K562 (cell line): ENCODE data around the gene UBE2H. TPM values are rescaled to one million over a fixed set of nuclear protein-coding genes. Genes with fewer than 3 reads are reported as not detected.

ENCODE experiments used
- CBX8 ChIP-seq: fragments of 200-600 bp; sonication (generic); IDR thresholded peaks from 2 replicates; pipeline ENCODE4 v1.6.1; 2012; ENCODE audit warnings: borderline replicate concordance, mixed run types, low read depth, mild to moderate bottlenecking, moderate library complexity, mixed read lengths, low read length, control low read depth, inconsistent platforms; ENCODE audit not compliant: poor library complexity, severe bottlenecking; ENCODE audit errors: extremely low read depth
- DEAF1 ChIP-seq: fragments of 450-650 bp; formaldehyde crosslinking; IDR thresholded peaks from 2 replicates; pipeline ENCODE4 v1.4.0; 2020; ENCODE audit warnings: mild to moderate bottlenecking, moderate library complexity
- HSF4 ChIP-seq: fragments of 250-450 bp; sonication (Bioruptor Pico); IDR thresholded peaks from 2 replicates; pipeline ENCODE4 v2.1.2; 2022; ENCODE audit warnings: mild to moderate bottlenecking, moderate library complexity, borderline replicate concordance
- NRF1 ChIP-seq, 2 experiments: fragments of 450-650 bp; IDR thresholded peaks in 1 of 2; conservative IDR thresholded peaks in 1 of 2; 2 replicates each; pipeline ENCODE4 v1.6.1; 2014; ENCODE audit warnings: mild to moderate bottlenecking in 2 of 2
- PCBP2 ChIP-seq: fragments of 200-400 bp; formaldehyde crosslinking; IDR thresholded peaks from 2 replicates; pipeline ENCODE4 v1.6.1; 2018; ENCODE audit warnings: low read length, low read depth, mild to moderate bottlenecking, moderate library complexity; ENCODE audit not compliant: poor library complexity, severe bottlenecking
- PPARD ChIP-seq: fragments of 250-450 bp; sonication (Bioruptor Pico); IDR thresholded peaks from 2 replicates; pipeline ENCODE4 v1.8.0; 2022; ENCODE audit warnings: inconsistent platforms, mild to moderate bottlenecking, moderate library complexity
- RBM22 ChIP-seq: fragments of 200-400 bp; formaldehyde crosslinking; IDR thresholded peaks from 2 replicates; pipeline ENCODE4 v1.6.1; 2018; ENCODE audit warnings: low read length, low read depth; ENCODE audit not compliant: poor library complexity, severe bottlenecking
- RREB1 ChIP-seq: fragments of 250-450 bp; sonication (Bioruptor Pico); IDR thresholded peaks from 2 replicates; pipeline ENCODE4 v1.4.0; 2020
- SOX6 ChIP-seq: fragments of 450-650 bp; IDR thresholded peaks from 2 replicates; pipeline ENCODE4 v1.6.1; 2014; ENCODE audit warnings: mild to moderate bottlenecking
- SRF ChIP-seq, 2 experiments: fragments of 250-450, 450-650 bp in 1 of 2; sonication (Bioruptor Pico) in 1 of 2; sonication (generic) in 1 of 2; formaldehyde crosslinking; IDR thresholded peaks; 2 replicates each; pipeline versions ENCODE4 v1.5.0 to v1.5.1; 2020 to 2022; ENCODE audit warnings: mild to moderate bottlenecking in 1 of 2, missing genetic modification reagents in 1 of 2
- TCF7 ChIP-seq: sonication (generic); IDR thresholded peaks from 2 replicates; pipeline ENCODE4 v1.6.1; 2016; ENCODE audit warnings: antibody characterized with exemption, borderline replicate concordance
- TCF7L2 ChIP-seq: fragments of 150-350 bp; IDR thresholded peaks from 2 replicates; pipeline ENCODE4 v1.6.1; 2016; ENCODE audit warnings: low read depth, mild to moderate bottlenecking, low read length, moderate library complexity
- ZBTB1 ChIP-seq: sonication (generic); formaldehyde crosslinking; IDR thresholded peaks from 2 replicates; pipeline ENCODE4 v1.8.1; 2023; ENCODE audit warnings: missing genetic modification reagents, low read depth, mild to moderate bottlenecking, borderline replicate concordance
- ZBTB7A ChIP-seq: IDR thresholded peaks from 2 replicates; pipeline ENCODE4 v1.6.1; 2011; ENCODE audit warnings: low read depth, mild to moderate bottlenecking, low read length, moderate library complexity, borderline replicate concordance; ENCODE audit not compliant: control insufficient read depth
- ZNF174 ChIP-seq: fragments of 250-450 bp; sonication (Bioruptor Pico); IDR thresholded peaks from 2 replicates; pipeline ENCODE4 v1.4.0; 2020; ENCODE audit warnings: mild to moderate bottlenecking
- ZNF512 ChIP-seq: IDR thresholded peaks from 2 replicates; pipeline ENCODE4 v1.6.1; 2016; ENCODE audit warnings: missing genetic modification characterization, missing compliant biosample characterization
- ZNF75A ChIP-seq: fragments of 450-650 bp; formaldehyde crosslinking; IDR thresholded peaks from 2 replicates; pipeline ENCODE4 v1.4.0; 2020; ENCODE audit warnings: mild to moderate bottlenecking
- polyA plus RNA-seq, 8 experiments: library from polyadenylated mRNA; depleted of rRNA in 4 of 8; stranded (reverse) in 5 of 8; unstranded in 3 of 8; fragments of >200 nt; fragmentation: Nextera tagmentation in 2 of 8; fragmentation: Illumina TruSeq in 1 of 8; extraction: Ambion mirVana in 2 of 8; extraction: Trizol in 1 of 8; gene quantifications; 2 replicates each; pipeline versions ENCODE4 v1.2.1 to v1.2.3, GENCODE V29; 2011 to 2014; ENCODE audit warnings: inconsistent platforms in 1 of 8, missing spikeins in 1 of 8
- total RNA-seq, 7 experiments: library from RNA; depleted of rRNA in 6 of 7; stranded (reverse); fragments of >200 nt in 6 of 7; fragmentation: Illumina TruSeq in 2 of 7; extraction: Trizol in 2 of 7; gene quantifications; 2 replicates each; pipeline versions ENCODE4 v1.2.1 to v1.2.3, GENCODE V29; 2011 to 2021; ENCODE audit warnings: low replicate concordance in 1 of 7

UBE2H gene
- total and polyA plus RNA-seq, 9 of the 15 experiments (the other 6 are each of a cell fraction or from before 2014, with no cell fraction given) = 6.3 to 33.0 (median 13.3) TPM

GRCh38 chr7:129958643-129959470 is 6.1 kb upstream of the UBE2H start (continued):
- TF ChIP-seq RREB1 (CRISPR knock-in tag) (peak; percentile 42; the same call in 1 of the 2 replicates), CBX8 (no peak), ZNF174 (CRISPR knock-in tag) (no peak), SOX6 (peak; percentile 99), TCF7L2 (no peak), HSF4 (no peak; the same call in 1 of the 2 replicates), DEAF1 (CRISPR knock-in tag) (no peak), ZNF75A (CRISPR knock-in tag) (peak; percentile 23; the same call in 1 of the 2 replicates), ZNF512 (tag) (no peak; the same call in 1 of the 2 replicates), SRF (CRISPR knock-in tag; IDR thresholded peaks at IDR 0.05) (peak in 1 of 2 experiments; percentile 92; a peak in 2 of 4 replicates), PPARD (CRISPR knock-in tag) (0 out of 2 replicates have a peak, but pooled peaks have one; percentile 14), NRF1 (conservative IDR thresholded peaks at IDR 0.05 in 1 of 2, IDR thresholded peaks at IDR 0.05 in 1 of 2) (peak; percentile 79 to 84), PCBP2 (no peak), TCF7 (peak; percentile 95), ZBTB7A (peak; percentile 91), RBM22 (no peak), ZBTB1 (peak; percentile 59; the same call in 1 of the 2 replicates)
